Stimulated activated CD8-positive, alpha-beta memory T cell treated with anti-CD3 and anti-CD28 coated beads, Interleukin-15, amount 100 ng/mL, for 4 hours (primary cell): ENCODE measurements around the gene S100A3.
"Not testable (repeated sequence)": the region's sequence is repeated elsewhere in the genome, so short reads cannot be mapped to it uniquely, and the experiment has no call there.

Source experiments
- DNase-seq, 2 donors: peaks; one replicate each; pipeline ENCODE4 v3.0.0-alpha.2; 2020; ENCODE audit warnings: low read depth in 2 of 2

Gene S100A3, protein sequence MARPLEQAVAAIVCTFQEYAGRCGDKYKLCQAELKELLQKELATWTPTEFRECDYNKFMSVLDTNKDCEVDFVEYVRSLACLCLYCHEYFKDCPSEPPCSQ

DNA sequence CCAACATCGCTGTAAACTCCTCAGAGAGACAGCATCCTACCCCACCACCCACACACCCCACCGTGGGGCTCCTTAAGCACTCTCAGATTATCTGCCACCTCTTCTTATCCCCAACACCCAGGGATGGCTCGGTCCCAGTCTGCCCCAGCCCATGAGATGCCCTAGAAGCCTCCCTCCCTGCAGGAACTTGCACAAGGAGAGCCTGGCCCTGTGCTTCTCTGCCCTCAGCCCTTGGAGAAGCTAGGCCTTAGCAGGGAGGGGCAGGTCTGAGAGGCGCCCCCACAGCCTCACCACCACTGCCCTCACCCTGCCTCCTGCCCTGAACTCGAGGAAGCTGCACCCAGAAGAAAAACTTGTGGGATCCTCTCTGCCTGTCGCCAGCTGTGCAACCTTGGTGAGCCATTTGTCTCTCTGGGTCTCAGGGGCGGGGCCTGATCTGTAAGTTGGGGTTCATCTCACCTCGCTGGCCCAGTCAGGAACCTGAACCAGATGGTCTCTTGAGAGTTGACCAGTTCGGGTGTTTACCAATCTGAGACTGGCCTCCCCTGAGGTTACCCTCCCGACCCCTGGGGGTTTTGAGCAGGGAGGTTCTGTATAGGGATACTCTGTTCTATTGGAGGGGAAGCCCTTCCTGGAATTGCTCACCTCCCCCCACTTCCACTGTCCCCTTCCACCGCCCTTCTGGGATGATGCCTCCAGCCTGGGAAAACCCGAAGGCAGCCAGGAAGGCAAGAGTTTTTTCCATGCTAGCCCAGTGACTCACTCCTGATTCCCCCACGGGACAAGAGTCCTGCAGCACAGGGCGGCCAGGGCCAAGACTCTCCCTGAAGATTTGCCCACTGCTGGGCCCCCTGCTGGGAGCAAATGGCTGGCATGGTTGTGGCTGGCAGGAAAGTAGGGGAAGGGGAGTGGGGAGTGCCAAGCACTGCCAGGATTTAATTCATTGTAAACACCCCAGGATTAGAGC is at the start of gene S100A3:
TSS of gene S100A3 (minus strand) at position 537 of the 967 bp plus-strand sequence. CDS start 773 bp downstream, outside the sequence.
- DNase-seq = no peak

DNA sequence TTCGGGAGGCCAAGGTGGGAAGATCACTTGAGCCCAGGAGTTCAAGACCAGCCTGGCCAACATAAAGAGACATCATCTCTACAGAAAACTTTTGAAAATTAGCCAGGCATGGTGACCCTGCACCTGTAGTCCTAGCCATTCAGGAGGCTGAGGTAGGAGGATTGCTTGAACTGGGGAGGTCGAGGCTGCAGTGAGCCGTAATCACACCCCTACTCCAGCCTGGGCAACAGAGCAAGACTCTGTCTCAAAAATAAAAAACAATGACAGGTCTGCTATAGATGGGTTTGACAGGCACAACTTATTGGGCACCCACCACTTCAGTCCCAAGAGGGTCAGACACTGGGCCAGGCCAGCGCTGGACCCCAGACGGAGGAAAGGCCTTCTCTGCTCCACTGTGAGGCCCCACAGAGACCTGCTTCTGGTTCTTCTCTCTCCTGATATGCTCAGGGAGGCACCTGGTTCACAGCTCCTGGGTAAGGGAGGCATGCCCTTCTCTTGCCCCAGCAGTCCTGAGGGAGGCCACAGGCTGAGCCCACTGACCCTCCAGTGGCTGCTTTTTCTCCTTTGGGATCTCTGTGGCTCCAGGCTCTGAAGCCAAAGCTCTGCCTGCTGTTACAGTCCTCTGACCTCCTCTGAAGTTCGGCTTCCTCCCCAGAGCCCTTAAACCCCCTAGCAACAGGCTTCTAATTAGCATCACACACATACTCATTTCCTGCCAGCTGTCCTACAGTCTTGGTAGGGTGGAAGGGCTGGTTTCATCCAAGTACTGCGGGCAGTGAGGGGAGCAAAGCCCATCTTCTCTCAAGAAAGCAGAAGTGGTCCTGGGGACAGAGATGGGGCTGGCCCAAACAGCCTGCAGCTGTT is 49.5 kb upstream of the S100A3 start:
- no peak for DNase-seq

DNA sequence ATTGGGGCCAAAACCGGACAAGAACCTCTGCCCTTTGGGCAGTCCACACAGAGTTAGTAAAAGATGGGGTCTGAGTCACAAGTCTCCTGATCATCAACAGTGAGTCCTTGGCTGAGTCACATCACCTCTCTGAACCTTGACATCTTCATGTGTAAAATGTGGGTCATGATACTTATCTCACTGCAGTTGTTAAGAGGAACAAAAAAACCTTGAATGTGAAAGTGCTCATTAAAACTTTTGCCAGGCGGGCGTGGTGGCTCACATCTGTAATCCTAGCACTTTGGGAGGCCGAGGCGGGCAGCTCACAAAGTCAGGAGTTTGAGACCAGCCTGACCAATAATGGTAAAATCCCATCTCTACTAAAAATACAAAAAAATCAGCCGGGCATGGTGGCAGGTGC is 48.1 kb upstream of the S100A3 start:
- no peak for DNase-seq

DNA sequence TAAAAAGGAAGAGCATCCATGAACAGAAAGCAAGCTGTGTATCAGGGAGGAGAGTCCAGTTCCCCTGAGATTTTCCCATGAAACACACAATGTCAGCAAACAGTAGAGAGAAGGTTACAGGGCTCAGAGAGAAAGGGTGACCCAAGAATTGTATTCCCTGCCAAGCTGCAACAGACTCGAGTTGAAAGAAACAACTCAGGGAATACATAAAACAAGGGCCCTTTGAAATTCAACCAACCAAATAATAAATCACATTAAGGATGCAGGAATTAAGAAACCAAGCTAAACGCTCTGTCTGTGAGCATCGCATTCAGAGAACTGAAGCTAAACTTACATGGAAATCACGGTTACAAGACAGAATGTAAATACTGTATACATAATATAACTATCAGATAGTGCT is 43.7 kb upstream of the S100A3 start:
- no peak for DNase-seq

DNA sequence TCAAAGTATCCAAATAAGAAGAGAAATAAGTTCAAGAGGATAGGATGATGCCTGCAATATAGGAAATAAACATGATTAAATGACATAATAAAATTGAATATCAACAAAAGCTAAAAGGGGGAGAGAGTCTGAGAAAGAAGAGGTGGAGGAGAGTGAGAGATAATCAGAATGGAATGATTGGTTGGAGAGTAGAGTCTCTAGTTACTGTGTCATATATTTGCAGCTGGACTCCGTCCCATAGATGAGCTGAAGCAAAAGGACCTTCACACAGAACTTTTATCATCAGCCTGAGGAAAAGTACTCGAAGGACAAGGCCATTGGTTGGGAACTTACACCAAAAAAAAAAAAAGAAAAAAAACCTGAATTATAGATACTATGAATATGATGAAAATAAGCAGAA is 39.4 kb upstream of the S100A3 start:
- no peak for DNase-seq

DNA sequence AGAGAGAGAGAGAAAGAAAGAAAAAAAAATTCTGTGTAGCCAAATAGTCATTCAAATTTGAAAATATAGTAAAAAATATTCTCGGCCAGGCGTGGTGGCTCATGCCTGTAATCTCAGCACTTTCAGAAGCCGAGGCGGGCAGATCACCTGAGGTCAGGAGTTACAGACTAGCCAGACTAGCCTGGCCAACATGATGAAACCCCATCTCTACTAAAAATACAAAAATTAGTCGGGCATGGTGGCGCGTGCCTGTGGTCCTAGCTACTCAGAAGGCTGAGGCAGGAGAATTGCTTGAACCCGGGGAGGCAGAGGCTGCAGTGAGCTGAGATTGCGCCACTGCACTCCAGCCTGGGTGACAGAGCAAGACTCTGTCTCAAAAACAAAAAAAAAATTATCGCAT is 39.0 kb upstream of the S100A3 start:
- DNase-seq = not testable (repeated sequence)

DNA sequence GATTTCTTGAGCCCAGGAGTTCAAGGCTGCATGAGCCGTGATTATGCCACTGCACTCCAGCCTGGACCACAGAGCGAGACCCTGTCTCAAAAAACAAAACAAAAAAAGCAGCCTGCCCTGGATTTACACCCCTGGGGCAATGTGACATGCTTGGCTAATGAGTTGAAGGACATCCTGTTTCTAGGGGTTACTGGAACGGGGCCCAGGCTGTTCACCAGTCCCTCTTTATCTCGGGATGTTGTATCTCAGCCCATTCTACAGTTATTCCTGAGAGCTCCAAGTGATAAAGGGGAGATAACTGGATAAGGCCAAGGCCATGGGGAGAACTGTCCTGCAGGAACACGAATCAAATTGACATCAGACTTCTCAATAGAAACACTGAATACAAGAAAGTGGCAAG is 38.3 kb upstream of the S100A3 start:
- no peak for DNase-seq

DNA sequence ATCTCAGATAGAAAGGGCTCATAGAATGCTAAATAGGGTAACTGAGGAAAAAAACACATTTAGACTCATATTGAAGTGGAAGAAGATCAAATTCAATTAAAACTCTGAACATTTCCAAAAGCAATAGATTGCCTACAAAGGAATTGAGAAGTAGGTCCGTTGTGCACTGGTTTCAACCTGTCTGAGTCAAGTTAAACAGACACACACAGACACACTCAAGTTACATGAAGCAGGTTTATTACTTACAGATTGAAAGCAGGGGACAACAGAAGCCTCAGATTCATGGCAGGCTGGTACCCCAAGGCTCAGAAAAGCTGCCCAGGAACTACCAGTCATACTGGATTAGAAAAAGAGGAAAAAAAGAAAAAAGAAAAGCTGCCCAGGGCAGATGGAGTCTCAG is 37.3 kb upstream of the S100A3 start:
- no peak for DNase-seq

DNA sequence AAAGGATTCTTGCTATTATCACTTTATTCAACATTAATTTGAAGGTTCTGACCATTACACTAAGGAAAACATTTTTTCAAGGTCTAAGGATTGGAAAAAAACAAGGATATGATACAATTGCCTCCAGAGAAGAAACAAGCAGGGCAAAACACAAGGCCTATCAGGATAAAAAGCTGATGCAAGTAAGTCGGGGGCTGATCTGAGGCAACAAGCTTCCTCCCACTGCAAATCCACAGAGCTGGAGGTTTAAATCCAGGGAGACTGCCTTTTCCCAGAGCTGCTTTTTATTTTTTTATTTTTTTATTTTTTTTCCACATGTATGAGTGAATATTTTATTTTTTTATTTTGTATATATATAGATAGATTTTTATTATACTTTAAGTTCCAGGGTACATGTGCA is 35.9 kb upstream of the S100A3 start:
- no peak for DNase-seq

DNA sequence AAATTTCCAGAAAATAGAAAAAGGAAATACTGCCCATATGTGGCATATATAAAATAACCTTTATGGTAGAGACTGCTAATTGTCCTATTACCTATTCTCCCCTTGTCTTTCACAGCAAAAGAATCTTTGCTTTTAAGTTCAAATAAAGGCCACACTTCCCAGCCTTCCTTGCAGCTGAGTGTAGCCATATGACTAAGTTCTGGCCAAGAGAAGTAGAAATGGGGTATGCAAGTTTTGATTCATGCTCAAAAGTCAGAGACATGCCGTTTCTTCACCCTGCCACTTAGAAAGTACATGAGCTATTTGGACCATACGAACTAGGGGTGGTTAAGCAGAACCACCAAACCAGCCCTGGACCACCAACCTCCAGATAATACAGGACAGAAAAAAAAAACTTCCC is 34.9 kb upstream of the S100A3 start:
- no peak for DNase-seq

DNA sequence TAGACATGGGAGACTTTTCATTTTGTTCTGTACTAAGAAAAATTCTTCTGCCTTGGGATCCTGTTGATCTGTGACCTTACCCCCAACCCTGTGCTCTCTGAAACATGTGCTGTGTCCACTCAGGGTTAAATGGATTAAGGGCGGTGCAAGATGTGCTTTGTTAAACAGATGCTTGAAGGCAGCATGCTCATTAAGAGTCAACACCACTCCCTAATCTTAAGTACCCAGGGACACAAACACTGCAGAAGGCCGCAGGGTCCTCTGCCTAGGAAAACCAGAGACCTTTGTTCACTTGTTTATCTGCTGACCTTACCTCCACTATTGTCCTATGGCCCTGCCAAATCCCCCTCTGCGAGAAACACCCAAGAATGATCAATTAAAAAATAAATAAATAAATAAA is 34.5 kb upstream of the S100A3 start:
- not testable (repeated sequence) for DNase-seq

DNA sequence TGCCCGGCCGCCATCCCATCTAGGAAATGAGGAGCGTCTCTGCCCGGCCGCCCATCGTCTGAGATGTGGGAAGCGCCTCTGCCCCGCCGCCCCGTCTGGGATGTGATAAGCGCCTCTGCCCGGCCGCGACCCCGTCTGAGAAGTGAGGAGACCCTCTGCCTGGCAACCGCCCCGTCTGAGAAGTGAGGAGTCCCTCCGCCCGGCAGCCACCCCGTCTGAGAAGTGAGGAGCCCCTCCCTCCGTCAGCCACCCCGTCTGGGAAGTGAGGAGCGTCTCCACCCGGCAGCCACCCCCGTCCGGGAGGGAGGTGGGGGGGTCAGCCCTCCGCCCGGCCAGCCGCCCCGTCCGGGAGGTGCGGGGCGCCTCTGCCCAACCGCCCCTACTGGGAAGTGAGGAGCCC is 33.8 kb upstream of the S100A3 start:
- not testable (repeated sequence) for DNase-seq

DNA sequence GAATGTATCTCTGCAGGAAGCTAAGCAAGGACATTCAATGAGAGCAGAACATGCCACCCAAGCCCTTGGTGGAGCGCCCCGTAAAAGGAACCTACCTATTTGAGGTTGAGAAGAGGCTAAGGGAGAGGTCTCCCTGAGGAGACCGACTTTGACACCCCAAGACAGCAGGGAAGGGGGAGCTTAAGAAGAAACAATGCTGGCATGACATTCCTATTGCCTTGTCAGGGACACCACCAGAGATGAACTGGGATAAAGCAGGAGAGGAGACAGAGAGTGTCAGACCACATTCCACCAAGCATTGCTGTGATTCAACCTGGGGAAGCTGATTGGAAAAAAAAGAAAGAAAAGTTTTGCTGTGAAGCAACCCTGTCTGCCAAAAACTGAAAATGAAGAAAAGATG is 29.9 kb upstream of the S100A3 start:
- no peak for DNase-seq

DNA sequence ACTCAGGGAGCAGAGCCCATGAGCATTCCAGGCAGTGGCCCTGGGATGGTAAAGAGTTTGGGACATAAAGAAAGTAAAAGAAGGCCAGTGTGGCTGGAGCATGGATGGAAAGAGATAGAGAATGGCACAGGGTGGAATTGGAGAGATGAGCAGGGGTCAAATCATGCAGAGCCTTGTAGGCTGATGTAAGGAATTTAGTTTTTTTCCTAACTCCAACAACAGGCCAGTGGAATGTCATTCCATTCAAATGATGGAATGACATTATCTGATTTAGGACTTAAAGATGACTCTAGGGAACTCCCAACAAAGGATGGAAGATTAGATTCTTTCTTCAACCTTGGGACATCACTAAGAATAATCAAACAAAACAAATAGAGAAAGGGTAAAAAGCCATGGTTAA is 29.4 kb upstream of the S100A3 start:
- no peak for DNase-seq

DNA sequence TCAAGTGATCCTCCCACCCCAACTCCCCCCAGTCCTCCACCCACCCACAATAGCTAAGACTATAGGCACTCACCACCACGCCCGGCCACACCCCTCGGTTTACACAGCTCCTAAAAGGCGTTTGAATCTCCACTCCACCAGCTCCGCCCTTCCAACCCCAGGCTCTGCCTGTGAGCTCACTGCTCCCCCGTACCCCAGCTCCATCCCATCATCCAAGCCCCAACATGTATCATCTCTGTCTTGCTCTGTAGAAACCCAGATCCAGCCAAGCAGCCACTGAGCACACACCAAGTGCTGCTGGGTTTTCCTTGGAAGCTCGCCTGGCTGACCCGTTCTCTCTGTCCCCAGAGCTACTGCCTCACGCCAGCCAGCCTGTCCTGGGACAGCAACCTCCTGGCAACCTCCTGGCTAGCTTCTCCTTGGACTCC is 28.6 kb upstream of the S100A3 start:
- DNase-seq = no peak

DNA sequence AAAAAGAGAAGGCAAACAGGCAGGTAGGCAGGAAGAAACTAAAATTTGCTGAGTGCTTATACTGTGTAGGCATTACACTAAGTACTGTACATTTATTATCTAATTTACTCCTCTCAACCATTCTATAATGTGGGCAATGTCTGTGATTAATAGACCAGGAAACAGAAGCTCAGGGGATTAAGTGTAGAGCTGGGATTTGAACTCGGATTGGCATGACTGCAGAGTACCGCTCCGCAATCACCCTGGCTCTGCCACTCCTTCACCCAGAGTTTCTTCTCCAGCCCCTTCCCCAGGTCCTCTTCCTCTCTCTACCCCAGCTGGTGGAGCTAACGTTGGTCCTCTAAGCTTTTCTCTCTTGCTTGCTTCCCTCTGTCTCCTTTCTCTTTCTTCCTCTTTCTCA is 28.1 kb upstream of the S100A3 start:
- DNase-seq = no peak

DNA sequence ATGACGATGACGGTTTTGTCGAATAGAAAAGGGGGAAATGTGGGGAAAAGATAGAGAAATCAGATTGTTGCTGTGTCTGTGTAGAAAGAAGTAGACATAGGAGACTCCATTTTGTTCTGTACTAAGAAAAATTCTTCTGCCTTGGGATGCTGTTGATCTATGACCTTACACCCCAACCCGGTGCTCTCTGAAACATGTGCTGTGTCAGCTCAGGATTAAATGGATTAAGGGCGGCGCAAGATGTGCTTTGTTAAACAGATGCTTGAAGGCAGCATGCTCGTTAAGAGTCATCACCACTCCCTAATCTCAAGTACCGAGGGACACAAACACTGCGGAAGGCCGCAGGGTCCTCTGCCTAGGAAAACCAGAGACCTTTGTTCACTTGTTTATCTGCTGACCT is 26.4 kb upstream of the S100A3 start:
- DNase-seq = not testable (repeated sequence)

DNA sequence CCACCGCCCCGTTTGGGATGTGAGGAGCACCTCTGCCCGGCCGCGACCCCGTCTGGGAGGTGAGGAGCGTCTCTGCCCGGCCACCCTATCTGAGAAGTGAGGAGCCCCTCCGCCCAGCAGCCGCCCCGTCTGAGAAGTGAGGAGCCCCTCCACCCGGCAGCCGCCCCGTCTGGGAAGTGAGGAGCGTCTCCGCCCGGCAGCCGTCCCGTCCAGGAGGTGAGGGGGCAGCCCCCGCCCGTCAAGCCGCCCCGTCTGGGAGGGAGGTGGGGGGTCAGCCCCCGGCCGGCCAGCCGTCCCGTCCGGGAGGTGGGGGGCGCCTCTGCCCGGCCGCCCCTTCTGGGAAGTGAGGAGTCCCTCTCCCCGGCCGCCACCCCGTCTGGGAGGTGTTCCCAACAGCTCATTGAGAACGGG is 26.0 kb upstream of the S100A3 start:
- not testable (repeated sequence) for DNase-seq

DNA sequence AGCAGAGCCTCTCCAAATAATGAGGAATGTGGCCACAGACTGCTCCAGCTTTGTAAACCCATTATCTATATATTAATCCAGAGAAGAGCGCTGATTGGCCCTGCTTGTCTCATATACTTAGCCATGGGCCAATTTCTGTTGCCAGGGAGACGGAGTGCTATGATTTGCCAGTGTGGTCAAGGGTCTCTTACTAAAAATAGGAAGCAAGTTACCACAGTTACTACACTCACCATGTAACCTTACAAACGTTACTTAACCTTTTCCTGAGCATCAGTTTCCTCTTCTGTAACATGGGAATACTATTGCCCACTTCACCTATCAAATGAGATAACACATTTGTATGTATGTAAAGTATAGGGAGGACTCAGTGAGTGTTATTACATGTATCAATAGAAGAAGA is 24.3 kb upstream of the S100A3 start:
- no peak for DNase-seq

DNA sequence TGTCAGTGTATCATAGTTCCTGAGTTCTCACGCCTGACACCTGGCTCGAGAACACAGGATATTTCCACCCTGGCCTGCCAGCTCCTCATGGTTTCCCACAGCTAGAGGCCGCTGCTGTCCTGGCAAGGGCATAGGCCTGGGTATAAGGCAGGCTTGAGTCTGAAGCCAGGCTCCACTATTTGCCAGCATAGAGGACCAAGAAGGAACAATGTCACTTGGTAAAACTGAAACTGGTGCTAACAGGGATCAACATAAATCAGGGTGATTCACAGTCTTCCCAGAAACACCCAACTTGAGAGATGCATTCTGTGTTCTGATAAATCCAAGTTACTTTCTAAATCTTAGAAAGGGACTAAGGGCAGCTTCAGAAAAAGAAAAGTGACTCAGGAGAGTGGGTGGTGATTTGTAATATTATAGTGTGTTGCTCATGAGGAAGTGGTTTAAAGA is 23.5 kb upstream of the S100A3 start:
- DNase-seq = no peak

DNA sequence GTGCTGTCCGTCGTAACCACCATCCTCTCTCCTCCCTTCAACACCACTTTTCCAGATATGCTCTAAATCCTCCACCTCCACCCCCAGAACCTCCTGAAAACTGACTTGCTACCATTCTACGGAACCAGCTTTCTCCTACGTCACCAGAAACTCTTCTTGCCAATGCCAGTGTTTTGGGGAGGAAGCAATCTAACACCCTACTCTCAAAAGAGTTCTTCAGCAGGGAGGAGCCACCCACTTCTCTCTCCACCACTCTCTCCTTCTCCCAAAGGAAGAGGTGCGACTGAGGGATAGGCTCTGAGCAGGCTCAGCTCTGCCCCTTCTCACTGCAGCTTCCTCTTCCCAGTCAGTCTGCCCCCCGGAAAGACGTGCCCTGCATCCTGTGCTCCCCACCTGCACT is 22.6 kb upstream of the S100A3 start:
- no peak for DNase-seq

DNA sequence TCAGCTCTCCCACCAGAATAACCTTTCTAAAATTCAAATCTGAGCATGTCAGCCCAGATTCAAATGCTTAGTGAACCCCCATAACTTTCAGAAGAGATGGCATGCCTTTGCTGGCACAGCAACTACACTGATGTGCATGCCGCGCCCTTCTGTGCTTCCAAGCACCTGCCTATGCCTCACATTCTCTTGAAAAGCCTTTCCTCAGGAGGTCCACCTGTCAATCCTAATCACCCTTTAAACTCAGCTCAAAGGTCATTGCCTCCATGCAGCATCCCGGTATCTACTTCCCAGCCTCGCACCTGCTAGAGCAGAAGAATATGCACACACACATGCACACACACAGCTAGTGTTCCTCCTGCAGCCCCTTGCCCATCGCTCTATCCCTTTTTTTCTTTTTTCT is 21.8 kb upstream of the S100A3 start:
- no peak for DNase-seq
